ENCODE measurements around the gene RAPGEF5.

RAPGEF5 gene

GRCh38 chr7:22219739-22220493 lies 137.0 kb downstream of the RAPGEF5 start:
- H3K4me1 ChIP-seq (ENCODE audit: control insufficient read depth in 1 of 2, insufficient read depth in 2 of 2, low read length in 2 of 2), result no peaks in the 10 kb centered on the region
- no peak overlapping the region for H2AK5ac ChIP-seq (ENCODE audit: low read length)
- no peak overlapping the region for H3K27ac ChIP-seq (ENCODE audit: low read depth, low read length)
- H3K4me2 ChIP-seq (ENCODE audit: low read length), result no peak overlapping the region
- no peak overlapping the region for H2BK12ac ChIP-seq (ENCODE audit: low read length)
- H2BK120ac ChIP-seq (ENCODE audit: insufficient read depth, low read length, poor library complexity), result no peak overlapping the region
- no peak overlapping the region for H3K18ac ChIP-seq (ENCODE audit: low read length)
- no peak overlapping the region for H3K9ac ChIP-seq (ENCODE audit: low read length)
- no peaks in the 10 kb centered on the region for H3K36me3 ChIP-seq (ENCODE audit: control insufficient read depth in 1 of 2, insufficient read depth in 2 of 2, low read length in 2 of 2)
- H2AFZ ChIP-seq (ENCODE audit: insufficient read depth, low read length, poor library complexity), result no peak overlapping the region
- DNase-seq, result no peak
- H3K4me3 ChIP-seq (ENCODE audit: low read depth, low read length), result no peak overlapping the region
- no peaks in the 10 kb centered on the region for H3K79me1 ChIP-seq (ENCODE audit: low read length)
- no peaks in the 10 kb centered on the region for H3K9me3 ChIP-seq (ENCODE audit: insufficient read depth, low read depth, low read length)
- no peaks in the 10 kb centered on the region for H3K27me3 ChIP-seq (ENCODE audit: insufficient read depth, low read length)
- no peaks in the 10 kb centered on the region for H3K79me2 ChIP-seq (ENCODE audit: control insufficient read depth, insufficient read depth, low read length, poor library complexity)
- WGBS (ENCODE audit: extremely low coverage, insufficient coverage, insufficient read length), result no CpG with 5 or more reads among the region's 10 CpGs
- H2BK5ac ChIP-seq (ENCODE audit: low read depth, low read length, poor library complexity), result no peak overlapping the region
- H4K91ac ChIP-seq (ENCODE audit: low read depth, low read length), result no peak overlapping the region
- no peak overlapping the region for H4K12ac ChIP-seq (ENCODE audit: low read depth, low read length)
- no peak overlapping the region for H3K4ac ChIP-seq (ENCODE audit: low read depth, low read length)
- no peak overlapping the region for H3K14ac ChIP-seq (ENCODE audit: low read length)
- H3K23ac ChIP-seq (ENCODE audit: low read length), result no peak overlapping the region
- no peak overlapping the region for H4K8ac ChIP-seq (ENCODE audit: low read depth, low read length)

GRCh38 chr7:22219036-22219435 lies 137.9 kb downstream of the RAPGEF5 start:
- Histone ChIP-seq H3K23ac (ENCODE audit: low read length) (no peak overlapping the region), H4K91ac (ENCODE audit: low read depth, low read length) (no peak overlapping the region), H3K9ac (ENCODE audit: low read length) (no peak overlapping the region), H2BK120ac (ENCODE audit: insufficient read depth, low read length, poor library complexity) (no peak overlapping the region), H3K4ac (ENCODE audit: low read depth, low read length) (no peak overlapping the region), H3K9me3 (ENCODE audit: insufficient read depth, low read depth, low read length) (no peaks in the 10 kb centered on the region), H2AFZ (ENCODE audit: insufficient read depth, low read length, poor library complexity) (no peak overlapping the region), H3K27ac (ENCODE audit: low read depth, low read length) (no peak overlapping the region), H3K4me2 (ENCODE audit: low read length) (no peak overlapping the region), H4K8ac (ENCODE audit: low read depth, low read length) (no peak overlapping the region), H3K27me3 (ENCODE audit: insufficient read depth, low read length) (no peaks in the 10 kb centered on the region), H3K4me1 (ENCODE audit: control insufficient read depth in 1 of 2, insufficient read depth in 2 of 2, low read length in 2 of 2) (no peaks in the 10 kb centered on the region), H3K79me2 (ENCODE audit: control insufficient read depth, insufficient read depth, low read length, poor library complexity) (no peaks in the 10 kb centered on the region), H3K36me3 (ENCODE audit: control insufficient read depth in 1 of 2, insufficient read depth in 2 of 2, low read length in 2 of 2) (no peaks in the 10 kb centered on the region), H3K18ac (ENCODE audit: low read length) (no peak overlapping the region), H2AK5ac (ENCODE audit: low read length) (no peak overlapping the region), H2BK5ac (ENCODE audit: low read depth, low read length, poor library complexity) (no peak overlapping the region), H3K4me3 (ENCODE audit: low read depth, low read length) (no peak overlapping the region), H4K12ac (ENCODE audit: low read depth, low read length) (no peak overlapping the region), H3K14ac (ENCODE audit: low read length) (no peak overlapping the region), H3K79me1 (ENCODE audit: low read length) (no peaks in the 10 kb centered on the region), H2BK12ac (ENCODE audit: low read length) (no peak overlapping the region)
- no peak for DNase-seq
- WGBS (ENCODE audit: extremely low coverage, insufficient coverage, insufficient read length), result no CpG with 5 or more reads among the region's 4 CpGs

GRCh38 chr7:22216832-22217475 lies 140.0 kb downstream of the RAPGEF5 start:
- DNase-seq, result no peak
- H3K23ac ChIP-seq (ENCODE audit: low read length), result no peak overlapping the region
- no peaks in the 10 kb centered on the region for H3K79me1 ChIP-seq (ENCODE audit: low read length)

GRCh38 chr7:22216309-22216708 lies 140.6 kb downstream of the RAPGEF5 start:
- no CpG with 5 or more reads among the region's 1 CpG for WGBS (ENCODE audit: extremely low coverage, insufficient coverage, insufficient read length)
- Histone ChIP-seq H2AFZ (ENCODE audit: insufficient read depth, low read length, poor library complexity) (no peak overlapping the region), H3K79me1 (ENCODE audit: low read length) (no peaks in the 10 kb centered on the region), H3K23ac (ENCODE audit: low read length) (no peak overlapping the region), H3K27me3 (ENCODE audit: insufficient read depth, low read length) (no peaks in the 10 kb centered on the region), H3K9me3 (ENCODE audit: insufficient read depth, low read depth, low read length) (no peaks in the 10 kb centered on the region), H3K27ac (ENCODE audit: low read depth, low read length) (no peak overlapping the region), H3K4me1 (ENCODE audit: control insufficient read depth in 1 of 2, insufficient read depth in 2 of 2, low read length in 2 of 2) (no peaks in the 10 kb centered on the region), H2BK5ac (ENCODE audit: low read depth, low read length, poor library complexity) (no peak overlapping the region), H3K4me2 (ENCODE audit: low read length) (no peak overlapping the region), H3K4ac (ENCODE audit: low read depth, low read length) (no peak overlapping the region), H3K79me2 (ENCODE audit: control insufficient read depth, insufficient read depth, low read length, poor library complexity) (no peaks in the 10 kb centered on the region), H3K36me3 (ENCODE audit: control insufficient read depth in 1 of 2, insufficient read depth in 2 of 2, low read length in 2 of 2) (no peaks in the 10 kb centered on the region), H2AK5ac (ENCODE audit: low read length) (no peak overlapping the region), H2BK120ac (ENCODE audit: insufficient read depth, low read length, poor library complexity) (no peak overlapping the region), H4K91ac (ENCODE audit: low read depth, low read length) (no peak overlapping the region), H3K9ac (ENCODE audit: low read length) (no peak overlapping the region), H4K12ac (ENCODE audit: low read depth, low read length) (no peak overlapping the region), H2BK12ac (ENCODE audit: low read length) (no peak overlapping the region), H3K18ac (ENCODE audit: low read length) (no peak overlapping the region), H3K4me3 (ENCODE audit: low read depth, low read length) (no peak overlapping the region), H3K14ac (ENCODE audit: low read length) (no peak overlapping the region), H4K8ac (ENCODE audit: low read depth, low read length) (no peak overlapping the region)
- no peak for DNase-seq

More at GRCh38 chr7:22216832-22217475, 140.0 kb downstream of the RAPGEF5 start:
- no peaks in the 10 kb centered on the region for H3K4me1 ChIP-seq (ENCODE audit: control insufficient read depth in 1 of 2, insufficient read depth in 2 of 2, low read length in 2 of 2)
- H3K27me3 ChIP-seq (ENCODE audit: insufficient read depth, low read length), result no peaks in the 10 kb centered on the region
- H4K12ac ChIP-seq (ENCODE audit: low read depth, low read length), result no peak overlapping the region
- no CpG with 5 or more reads among the region's 4 CpGs for WGBS (ENCODE audit: extremely low coverage, insufficient coverage, insufficient read length)
- no peak overlapping the region for H3K9ac ChIP-seq (ENCODE audit: low read length)
- H2BK12ac ChIP-seq (ENCODE audit: low read length), result no peak overlapping the region
- H3K27ac ChIP-seq (ENCODE audit: low read depth, low read length), result no peak overlapping the region
- no peak overlapping the region for H3K4me2 ChIP-seq (ENCODE audit: low read length)
- no peak overlapping the region for H4K91ac ChIP-seq (ENCODE audit: low read depth, low read length)
- no peak overlapping the region for H2AK5ac ChIP-seq (ENCODE audit: low read length)
- no peak overlapping the region for H3K18ac ChIP-seq (ENCODE audit: low read length)
- no peak overlapping the region for H3K4ac ChIP-seq (ENCODE audit: low read depth, low read length)
- no peak overlapping the region for H3K14ac ChIP-seq (ENCODE audit: low read length)
- H3K4me3 ChIP-seq (ENCODE audit: low read depth, low read length), result no peak overlapping the region
- no peak overlapping the region for H2AFZ ChIP-seq (ENCODE audit: insufficient read depth, low read length, poor library complexity)
- H3K36me3 ChIP-seq (ENCODE audit: control insufficient read depth in 1 of 2, insufficient read depth in 2 of 2, low read length in 2 of 2), result no peaks in the 10 kb centered on the region
- no peaks in the 10 kb centered on the region for H3K79me2 ChIP-seq (ENCODE audit: control insufficient read depth, insufficient read depth, low read length, poor library complexity)
- no peak overlapping the region for H2BK5ac ChIP-seq (ENCODE audit: low read depth, low read length, poor library complexity)
- no peaks in the 10 kb centered on the region for H3K9me3 ChIP-seq (ENCODE audit: insufficient read depth, low read depth, low read length)
- no peak overlapping the region for H2BK120ac ChIP-seq (ENCODE audit: insufficient read depth, low read length, poor library complexity)
- H4K8ac ChIP-seq (ENCODE audit: low read depth, low read length), result no peak overlapping the region

Data from trophoblast cell (in vitro differentiated cells and primary cell).